ENCODE data around the gene IL10.

DNA sequence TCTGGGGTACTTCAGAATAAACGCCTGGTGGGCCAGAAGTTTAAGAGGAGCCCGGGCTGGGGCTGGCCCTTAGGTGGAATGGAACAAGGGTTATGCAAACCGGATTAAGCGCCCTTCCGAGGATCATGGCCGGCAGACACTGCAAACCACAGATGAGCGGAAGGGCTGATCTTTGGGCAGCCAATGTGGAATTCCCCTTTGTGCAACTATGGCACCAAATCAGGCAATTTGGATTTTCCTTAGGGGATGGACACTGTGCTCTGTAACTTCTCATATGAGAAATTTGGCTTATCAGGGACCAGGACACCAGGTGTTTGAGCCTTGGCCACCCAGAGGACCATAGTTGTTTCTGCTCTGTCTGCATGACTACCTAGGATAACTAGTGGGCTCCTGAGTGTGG lies 5.7 kb upstream of the IL10 start:
- TF ChIP-seq, protein P1, sequence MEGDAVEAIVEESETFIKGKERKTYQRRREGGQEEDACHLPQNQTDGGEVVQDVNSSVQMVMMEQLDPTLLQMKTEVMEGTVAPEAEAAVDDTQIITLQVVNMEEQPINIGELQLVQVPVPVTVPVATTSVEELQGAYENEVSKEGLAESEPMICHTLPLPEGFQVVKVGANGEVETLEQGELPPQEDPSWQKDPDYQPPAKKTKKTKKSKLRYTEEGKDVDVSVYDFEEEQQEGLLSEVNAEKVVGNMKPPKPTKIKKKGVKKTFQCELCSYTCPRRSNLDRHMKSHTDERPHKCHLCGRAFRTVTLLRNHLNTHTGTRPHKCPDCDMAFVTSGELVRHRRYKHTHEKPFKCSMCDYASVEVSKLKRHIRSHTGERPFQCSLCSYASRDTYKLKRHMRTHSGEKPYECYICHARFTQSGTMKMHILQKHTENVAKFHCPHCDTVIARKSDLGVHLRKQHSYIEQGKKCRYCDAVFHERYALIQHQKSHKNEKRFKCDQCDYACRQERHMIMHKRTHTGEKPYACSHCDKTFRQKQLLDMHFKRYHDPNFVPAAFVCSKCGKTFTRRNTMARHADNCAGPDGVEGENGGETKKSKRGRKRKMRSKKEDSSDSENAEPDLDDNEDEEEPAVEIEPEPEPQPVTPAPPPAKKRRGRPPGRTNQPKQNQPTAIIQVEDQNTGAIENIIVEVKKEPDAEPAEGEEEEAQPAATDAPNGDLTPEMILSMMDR (IDR thresholded peaks at IDR 0.05; ENCODE audit: insufficient read depth, low read length), result no peak
- TF ChIP-seq GABPA (IDR thresholded peaks at IDR 0.05; ENCODE audit: low read depth) (no peak), POLR2AphosphoS5 (IDR thresholded peaks at IDR 0.05; ENCODE audit: low read depth) (no peak), SPI1 (IDR thresholded peaks at IDR 0.05; ENCODE audit: borderline replicate concordance, low read depth) (no peak)
- TF ChIP-seq, protein P2, sequence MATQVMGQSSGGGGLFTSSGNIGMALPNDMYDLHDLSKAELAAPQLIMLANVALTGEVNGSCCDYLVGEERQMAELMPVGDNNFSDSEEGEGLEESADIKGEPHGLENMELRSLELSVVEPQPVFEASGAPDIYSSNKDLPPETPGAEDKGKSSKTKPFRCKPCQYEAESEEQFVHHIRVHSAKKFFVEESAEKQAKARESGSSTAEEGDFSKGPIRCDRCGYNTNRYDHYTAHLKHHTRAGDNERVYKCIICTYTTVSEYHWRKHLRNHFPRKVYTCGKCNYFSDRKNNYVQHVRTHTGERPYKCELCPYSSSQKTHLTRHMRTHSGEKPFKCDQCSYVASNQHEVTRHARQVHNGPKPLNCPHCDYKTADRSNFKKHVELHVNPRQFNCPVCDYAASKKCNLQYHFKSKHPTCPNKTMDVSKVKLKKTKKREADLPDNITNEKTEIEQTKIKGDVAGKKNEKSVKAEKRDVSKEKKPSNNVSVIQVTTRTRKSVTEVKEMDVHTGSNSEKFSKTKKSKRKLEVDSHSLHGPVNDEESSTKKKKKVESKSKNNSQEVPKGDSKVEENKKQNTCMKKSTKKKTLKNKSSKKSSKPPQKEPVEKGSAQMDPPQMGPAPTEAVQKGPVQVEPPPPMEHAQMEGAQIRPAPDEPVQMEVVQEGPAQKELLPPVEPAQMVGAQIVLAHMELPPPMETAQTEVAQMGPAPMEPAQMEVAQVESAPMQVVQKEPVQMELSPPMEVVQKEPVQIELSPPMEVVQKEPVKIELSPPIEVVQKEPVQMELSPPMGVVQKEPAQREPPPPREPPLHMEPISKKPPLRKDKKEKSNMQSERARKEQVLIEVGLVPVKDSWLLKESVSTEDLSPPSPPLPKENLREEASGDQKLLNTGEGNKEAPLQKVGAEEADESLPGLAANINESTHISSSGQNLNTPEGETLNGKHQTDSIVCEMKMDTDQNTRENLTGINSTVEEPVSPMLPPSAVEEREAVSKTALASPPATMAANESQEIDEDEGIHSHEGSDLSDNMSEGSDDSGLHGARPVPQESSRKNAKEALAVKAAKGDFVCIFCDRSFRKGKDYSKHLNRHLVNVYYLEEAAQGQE (IDR thresholded peaks at IDR 0.05; ENCODE audit: insufficient replicate concordance, low read depth), result no peak

Data from HL-60 (cell line).